WTC11 (cell line): ENCODE measurements around the gene FASTKD2. TPM values are rescaled to one million over a fixed set of nuclear protein-coding genes. Genes with fewer than 3 reads are reported as not detected.
"Not testable (repeated sequence)": the region's sequence is repeated elsewhere in the genome, so short reads cannot be mapped to it uniquely, and the experiment has no call there.

Experiments
- ATAC-seq: fragments of 200-7000 bp; cut with Tn5 transposase; 2 replicates; pipeline ENCODE4 v1.10.0; 2021; ENCODE audit warnings: mild to moderate bottlenecking, moderate library complexity
- CTCF ChIA-PET: fragments of 300-600 bp; sonication (Branson Sonifier 250); formaldehyde crosslinking; loops from one replicate; lab custom pipeline; 2021; ENCODE audit warnings: antibody characterized with exemption; lab: Charles Lee
- POLR2A ChIA-PET: fragments of 350-600 bp; sonication (Branson Sonifier 250); formaldehyde crosslinking; loops from one replicate; lab custom pipeline; 2021; ENCODE audit warnings: antibody characterized with exemption; lab: Charles Lee
- DNase-seq: peaks from one replicate; pipeline ENCODE4 v3.0.0; 2021; ENCODE audit warnings: low spot score
- H3K27ac Mint-ChIP-seq: 2 replicates; pipeline ENCODE4 v1.8.0; 2021; ENCODE audit warnings: mixed read lengths
- H3K27me3 Mint-ChIP-seq: 2 replicates; pipeline ENCODE4 v1.8.0; 2021; ENCODE audit warnings: low read depth, mild to moderate bottlenecking, moderate library complexity, mixed read lengths
- H3K36me3 Mint-ChIP-seq: 2 replicates; pipeline ENCODE4 v1.8.0; 2021; ENCODE audit warnings: mixed read lengths
- H3K4me1 Mint-ChIP-seq: 2 replicates; pipeline ENCODE4 v1.8.0; 2022; ENCODE audit warnings: mixed read lengths
- H3K4me3 Mint-ChIP-seq: 2 replicates; pipeline ENCODE4 v1.8.0; 2021; ENCODE audit warnings: mild to moderate bottlenecking, moderate library complexity, mixed read lengths
- H3K9me3 Mint-ChIP-seq: 2 replicates; pipeline ENCODE4 v1.8.0; 2021; ENCODE audit warnings: mixed read lengths
- CBFB ChIP-seq: sonication (generic); formaldehyde crosslinking; IDR thresholded peaks from 2 replicates; pipeline ENCODE4 v1.8.1; 2022; ENCODE audit warnings: mild to moderate bottlenecking, low read depth, missing genetic modification reagents
- CREM ChIP-seq: sonication (generic); formaldehyde crosslinking; IDR thresholded peaks from 2 replicates; pipeline ENCODE4 v1.8.1; 2022; ENCODE audit warnings: mild to moderate bottlenecking, missing genetic modification reagents, moderate library complexity
- FOXK1 ChIP-seq: sonication (generic); formaldehyde crosslinking; IDR thresholded peaks from 2 replicates; pipeline ENCODE4 v1.8.0; 2022; ENCODE audit warnings: mild to moderate bottlenecking, moderate library complexity, missing genetic modification reagents
- FOXP1 ChIP-seq: sonication (generic); formaldehyde crosslinking; IDR thresholded peaks from 2 replicates; pipeline ENCODE4 v1.8.0; 2022; ENCODE audit warnings: missing genetic modification reagents, mild to moderate bottlenecking, moderate library complexity, borderline replicate concordance
- GABPB1 ChIP-seq: sonication (generic); formaldehyde crosslinking; IDR thresholded peaks from 2 replicates; pipeline ENCODE4 v1.8.1; 2023; ENCODE audit warnings: mild to moderate bottlenecking, missing genetic modification reagents
- GRHL2 ChIP-seq: fragments of 250-450 bp; sonication (Bioruptor Pico); IDR thresholded peaks from 2 replicates; pipeline ENCODE4 v1.8.0; 2022; ENCODE audit warnings: mild to moderate bottlenecking, moderate library complexity; ENCODE audit not compliant: insufficient replicate concordance, severe bottlenecking
- JAZF1 ChIP-seq: fragments of 250-450 bp; sonication (Bioruptor Pico); IDR thresholded peaks from 2 replicates; pipeline ENCODE4 v1.9.0; 2021; ENCODE audit warnings: moderate library complexity, mild to moderate bottlenecking, inconsistent platforms
- MXD4 ChIP-seq: fragments of 250-450 bp; sonication (Bioruptor Pico); IDR thresholded peaks from 2 replicates; pipeline ENCODE4 v1.8.0; 2021; ENCODE audit warnings: mild to moderate bottlenecking, moderate library complexity, borderline replicate concordance
- NFE2L1 ChIP-seq: sonication (generic); formaldehyde crosslinking; IDR thresholded peaks from 2 replicates; pipeline ENCODE4 v1.8.1; 2023; ENCODE audit warnings: missing genetic modification reagents
- RELA ChIP-seq: sonication (generic); formaldehyde crosslinking; IDR thresholded peaks from 2 replicates; pipeline ENCODE4 v1.8.1; 2022; ENCODE audit warnings: missing genetic modification reagents, mild to moderate bottlenecking, borderline replicate concordance
- RORB ChIP-seq: fragments of 250-450 bp; sonication (Bioruptor Pico); IDR thresholded peaks from 2 replicates; pipeline ENCODE4 v1.9.0; 2021; ENCODE audit warnings: mild to moderate bottlenecking
- TEAD4 ChIP-seq: sonication (generic); formaldehyde crosslinking; IDR thresholded peaks from 2 replicates; pipeline ENCODE4 v1.8.0; 2022; ENCODE audit warnings: mild to moderate bottlenecking, missing genetic modification reagents
- ZNF396 ChIP-seq: fragments of 250-450 bp; sonication (Bioruptor Pico); IDR thresholded peaks from 2 replicates; pipeline ENCODE4 v1.8.0; 2021; ENCODE audit warnings: mild to moderate bottlenecking, moderate library complexity, borderline replicate concordance
- ZNF671 ChIP-seq: fragments of 250-450 bp; sonication (Bioruptor Pico); IDR thresholded peaks from 2 replicates; pipeline ENCODE4 v1.8.0; 2021; ENCODE audit warnings: mild to moderate bottlenecking
- total RNA-seq: library from RNA; stranded (reverse); gene quantifications from 3 replicates; pipeline ENCODE4 v1.2.3, GENCODE V29; 2021
- TF ChIP-seq, protein P1 (sequence below): fragments of 250-450 bp; sonication (Bioruptor Pico); IDR thresholded peaks from 2 replicates; pipeline ENCODE4 v1.9.0; 2021; ENCODE audit warnings: mild to moderate bottlenecking
- TF ChIP-seq, protein P2 (sequence below): sonication (generic); formaldehyde crosslinking; IDR thresholded peaks from 2 replicates; pipeline ENCODE4 v1.8.0; 2023; ENCODE audit warnings: missing genetic modification reagents, mild to moderate bottlenecking, borderline replicate concordance
- TF ChIP-seq, protein P3 (sequence below): sonication (generic); formaldehyde crosslinking; IDR thresholded peaks from 2 replicates; pipeline ENCODE4 v1.8.1; 2022; ENCODE audit warnings: mild to moderate bottlenecking, moderate library complexity, missing genetic modification reagents

FASTKD2 gene
- total RNA-seq, 1 experiment from 2014 or later = 33.7 TPM

DNA sequence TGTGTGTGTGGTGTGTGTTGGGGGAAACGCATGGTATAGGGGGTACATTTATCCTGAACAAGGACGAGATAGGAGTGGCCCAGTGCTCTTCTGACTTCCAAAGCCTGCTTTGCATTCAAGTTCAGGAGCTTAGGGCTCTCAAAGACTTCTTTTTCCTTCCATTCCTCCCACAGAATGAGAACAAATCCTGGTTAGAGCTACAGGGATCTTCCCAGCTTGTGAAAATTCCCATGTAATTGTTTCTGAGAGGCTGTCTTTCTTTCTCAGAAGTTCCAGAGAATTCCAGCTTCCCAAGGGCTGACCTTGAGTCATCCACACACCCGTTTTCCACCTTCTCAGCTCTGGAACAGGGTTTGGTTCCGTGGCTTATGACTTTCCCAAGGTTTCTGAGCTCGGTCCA lies 38.9 kb downstream of the FASTKD2 start (continued):
- no peak for TF ChIP-seq ZNF396 (CRISPR knock-in tag)

DNA sequence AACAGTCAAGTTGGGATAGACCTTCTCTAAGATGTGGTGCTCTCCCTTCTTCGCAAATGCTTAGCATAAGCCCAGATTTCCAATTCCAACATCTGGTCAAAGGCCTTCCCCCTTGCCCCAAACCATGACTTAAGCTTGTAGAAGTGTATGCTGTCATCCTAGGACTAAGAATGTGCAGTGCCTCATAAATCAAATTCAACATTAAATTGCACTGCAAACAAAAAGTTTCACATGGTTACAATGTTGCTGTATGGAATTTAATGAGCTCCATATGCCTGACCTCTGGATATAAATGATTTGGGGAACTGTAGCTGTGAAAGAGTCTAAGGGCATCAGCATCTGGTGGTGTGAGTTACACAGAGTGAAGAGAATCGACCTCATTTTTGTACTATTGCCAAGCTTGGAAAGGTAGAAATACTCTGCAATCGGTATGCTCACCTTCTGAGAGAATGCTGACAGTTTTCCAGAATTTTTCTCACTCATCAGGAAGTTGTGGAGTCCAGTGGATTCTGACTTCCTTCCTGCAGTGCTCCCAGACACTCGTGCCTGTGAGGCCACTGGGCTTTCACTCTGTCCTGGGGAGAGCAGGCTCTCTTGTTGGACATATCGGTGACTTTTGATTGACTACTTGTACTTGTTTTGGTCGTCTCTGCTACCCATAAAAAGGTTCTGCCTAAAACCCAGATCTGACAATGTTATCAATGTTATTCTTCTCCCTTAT lies 40.6 kb downstream of the FASTKD2 start:
- no peaks in the 10 kb centered on the region for H3K9me3 Mint-ChIP-seq
- ChIA-PET CTCF (no interaction called here), POLR2A (no interaction called here)
- ATAC-seq (no peak), DNase-seq (no peak)
- peak overlapping the region; percentile 49; the same call in 1 of the 2 replicates for H3K4me3 Mint-ChIP-seq
- no peak for TF ChIP-seq FOXP1 (CRISPR knock-in tag)
- TF ChIP-seq GABPB1 = no peak
- no peak for TF ChIP-seq NFE2L1 (CRISPR knock-in tag)
- no peak for TF ChIP-seq CBFB (CRISPR knock-in tag)
- TF ChIP-seq, protein P1, sequence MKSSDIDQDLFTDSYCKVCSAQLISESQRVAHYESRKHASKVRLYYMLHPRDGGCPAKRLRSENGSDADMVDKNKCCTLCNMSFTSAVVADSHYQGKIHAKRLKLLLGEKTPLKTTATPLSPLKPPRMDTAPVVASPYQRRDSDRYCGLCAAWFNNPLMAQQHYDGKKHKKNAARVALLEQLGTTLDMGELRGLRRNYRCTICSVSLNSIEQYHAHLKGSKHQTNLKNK (CRISPR knock-in tag) = no peak
- TF ChIP-seq FOXK1 = no peak
- no peak for TF ChIP-seq RELA (CRISPR knock-in tag)
- no peak for TF ChIP-seq MXD4 (CRISPR knock-in tag)
- no peak for TF ChIP-seq TEAD4 (CRISPR knock-in tag)
- no peak for TF ChIP-seq RORB (CRISPR knock-in tag)
- TF ChIP-seq, protein P2, sequence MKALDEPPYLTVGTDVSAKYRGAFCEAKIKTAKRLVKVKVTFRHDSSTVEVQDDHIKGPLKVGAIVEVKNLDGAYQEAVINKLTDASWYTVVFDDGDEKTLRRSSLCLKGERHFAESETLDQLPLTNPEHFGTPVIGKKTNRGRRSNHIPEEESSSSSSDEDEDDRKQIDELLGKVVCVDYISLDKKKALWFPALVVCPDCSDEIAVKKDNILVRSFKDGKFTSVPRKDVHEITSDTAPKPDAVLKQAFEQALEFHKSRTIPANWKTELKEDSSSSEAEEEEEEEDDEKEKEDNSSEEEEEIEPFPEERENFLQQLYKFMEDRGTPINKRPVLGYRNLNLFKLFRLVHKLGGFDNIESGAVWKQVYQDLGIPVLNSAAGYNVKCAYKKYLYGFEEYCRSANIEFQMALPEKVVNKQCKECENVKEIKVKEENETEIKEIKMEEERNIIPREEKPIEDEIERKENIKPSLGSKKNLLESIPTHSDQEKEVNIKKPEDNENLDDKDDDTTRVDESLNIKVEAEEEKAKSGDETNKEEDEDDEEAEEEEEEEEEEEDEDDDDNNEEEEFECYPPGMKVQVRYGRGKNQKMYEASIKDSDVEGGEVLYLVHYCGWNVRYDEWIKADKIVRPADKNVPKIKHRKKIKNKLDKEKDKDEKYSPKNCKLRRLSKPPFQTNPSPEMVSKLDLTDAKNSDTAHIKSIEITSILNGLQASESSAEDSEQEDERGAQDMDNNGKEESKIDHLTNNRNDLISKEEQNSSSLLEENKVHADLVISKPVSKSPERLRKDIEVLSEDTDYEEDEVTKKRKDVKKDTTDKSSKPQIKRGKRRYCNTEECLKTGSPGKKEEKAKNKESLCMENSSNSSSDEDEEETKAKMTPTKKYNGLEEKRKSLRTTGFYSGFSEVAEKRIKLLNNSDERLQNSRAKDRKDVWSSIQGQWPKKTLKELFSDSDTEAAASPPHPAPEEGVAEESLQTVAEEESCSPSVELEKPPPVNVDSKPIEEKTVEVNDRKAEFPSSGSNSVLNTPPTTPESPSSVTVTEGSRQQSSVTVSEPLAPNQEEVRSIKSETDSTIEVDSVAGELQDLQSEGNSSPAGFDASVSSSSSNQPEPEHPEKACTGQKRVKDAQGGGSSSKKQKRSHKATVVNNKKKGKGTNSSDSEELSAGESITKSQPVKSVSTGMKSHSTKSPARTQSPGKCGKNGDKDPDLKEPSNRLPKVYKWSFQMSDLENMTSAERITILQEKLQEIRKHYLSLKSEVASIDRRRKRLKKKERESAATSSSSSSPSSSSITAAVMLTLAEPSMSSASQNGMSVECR = no peak
- no peak for TF ChIP-seq CREM
- TF ChIP-seq JAZF1 (CRISPR knock-in tag) = no peak
- TF ChIP-seq ZNF671 (CRISPR knock-in tag) = no peak
- no peak for TF ChIP-seq GRHL2 (CRISPR knock-in tag)
- TF ChIP-seq, protein P3, sequence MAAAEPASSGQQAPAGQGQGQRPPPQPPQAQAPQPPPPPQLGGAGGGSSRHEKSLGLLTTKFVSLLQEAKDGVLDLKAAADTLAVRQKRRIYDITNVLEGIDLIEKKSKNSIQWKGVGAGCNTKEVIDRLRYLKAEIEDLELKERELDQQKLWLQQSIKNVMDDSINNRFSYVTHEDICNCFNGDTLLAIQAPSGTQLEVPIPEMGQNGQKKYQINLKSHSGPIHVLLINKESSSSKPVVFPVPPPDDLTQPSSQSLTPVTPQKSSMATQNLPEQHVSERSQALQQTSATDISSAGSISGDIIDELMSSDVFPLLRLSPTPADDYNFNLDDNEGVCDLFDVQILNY (CRISPR knock-in tag) = no peak
- peaks cover 87% of the 10 kb centered on the region for H3K4me1 Mint-ChIP-seq
- H3K36me3 Mint-ChIP-seq = peaks cover 48% of the 10 kb centered on the region
- H3K27ac Mint-ChIP-seq = peak overlapping the region; percentile 90
- no peaks in the 10 kb centered on the region for H3K27me3 Mint-ChIP-seq

DNA sequence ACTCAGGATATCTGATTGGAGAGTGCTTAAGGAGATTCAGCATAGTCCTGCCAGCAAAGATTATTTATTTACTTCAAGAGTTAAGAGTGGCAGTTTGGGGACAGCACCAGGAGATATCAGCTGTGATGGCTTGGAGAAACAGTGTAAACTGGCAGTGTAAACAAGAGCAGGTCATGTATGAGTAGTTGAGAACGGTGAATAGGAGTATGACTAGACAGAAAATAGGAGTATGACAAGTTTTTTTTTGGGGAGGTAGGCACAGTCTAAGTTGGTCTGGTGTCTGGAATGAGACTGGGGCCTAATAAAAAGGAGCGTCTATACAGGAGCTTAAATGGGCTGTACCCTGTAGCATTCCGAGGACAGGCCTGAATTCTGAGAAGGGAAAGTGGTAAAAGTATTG lies 42.2 kb downstream of the FASTKD2 start:
- Mint-ChIP-seq H3K4me1 (peaks cover 80% of the 10 kb centered on the region), H3K4me3 (peak overlapping the region; percentile 92), H3K27ac (peak overlapping the region; percentile 73), H3K36me3 (peaks cover 48% of the 10 kb centered on the region)
- H3K27me3 Mint-ChIP-seq, DNase-seq, CTCF ChIA-PET, H3K9me3 Mint-ChIP-seq, ATAC-seq, POLR2A ChIA-PET: not testable (repeated sequence)
